Measurements from ENCODE around the gene PLIN4. TPM values are rescaled to one million over a fixed set of nuclear protein-coding genes. Genes with fewer than 3 reads are reported as not detected.
"Not testable (repeated sequence)": the region's sequence is repeated elsewhere in the genome, so short reads cannot be mapped to it uniquely, and the experiment has no call there.

PLIN4 gene
- total RNA-seq, 2 experiments from 2014 or later, result 0.05 TPM; not detected in 1

DNA sequence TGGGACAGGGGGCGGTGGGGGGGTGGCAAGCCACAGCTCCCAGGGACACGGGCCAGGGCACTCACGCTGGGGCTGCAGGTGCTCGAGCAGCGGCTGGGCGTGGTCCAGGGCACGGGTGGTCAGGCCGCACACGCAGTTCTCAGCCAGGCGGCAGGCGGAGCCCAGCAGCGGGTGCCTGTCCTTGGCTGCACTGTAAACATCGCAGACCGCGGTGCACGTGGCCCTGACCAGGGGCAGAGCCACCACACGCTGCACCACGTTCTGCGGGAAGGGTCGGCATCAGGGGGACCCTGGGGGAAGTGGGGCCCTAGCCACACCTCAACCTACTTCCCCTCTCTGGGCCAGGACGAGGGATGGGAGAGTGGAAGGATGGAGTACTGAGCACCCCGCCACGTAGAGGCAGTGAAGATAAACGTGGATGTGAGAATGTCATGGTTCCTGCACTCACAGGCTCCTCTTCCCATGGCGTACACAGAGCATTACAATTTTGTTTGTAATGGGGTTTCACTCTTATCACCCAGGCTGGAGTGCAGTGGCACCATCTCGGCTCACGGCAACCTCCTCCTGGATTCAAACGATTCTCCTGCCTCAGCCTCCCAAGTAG, 13.4 kb upstream of the PLIN4 start:
- peaks cover 8% of the 10 kb centered on the region for H3K27me3 Mint-ChIP-seq
- TF ChIP-seq CTCF (IDR thresholded peaks at IDR 0.05), result no peak
- CTCF ChIA-PET, result no interaction called here
- DNase-seq (no peak), ATAC-seq (no peak)
- no peaks in the 10 kb centered on the region for H3K36me3 Mint-ChIP-seq (ENCODE audit: low read depth)
- H3K4me3 Mint-ChIP-seq, result no peak overlapping the region
- peaks cover 5% of the 10 kb centered on the region for H3K4me1 Mint-ChIP-seq (ENCODE audit: low read depth)
- H3K9me3 Mint-ChIP-seq, result no peaks in the 10 kb centered on the region
- no peak overlapping the region for H3K27ac Mint-ChIP-seq
- POLR2A ChIA-PET, result no interaction called here
- intact Hi-C loops (cut with micrococcal nuclease), result no loop called here

DNA sequence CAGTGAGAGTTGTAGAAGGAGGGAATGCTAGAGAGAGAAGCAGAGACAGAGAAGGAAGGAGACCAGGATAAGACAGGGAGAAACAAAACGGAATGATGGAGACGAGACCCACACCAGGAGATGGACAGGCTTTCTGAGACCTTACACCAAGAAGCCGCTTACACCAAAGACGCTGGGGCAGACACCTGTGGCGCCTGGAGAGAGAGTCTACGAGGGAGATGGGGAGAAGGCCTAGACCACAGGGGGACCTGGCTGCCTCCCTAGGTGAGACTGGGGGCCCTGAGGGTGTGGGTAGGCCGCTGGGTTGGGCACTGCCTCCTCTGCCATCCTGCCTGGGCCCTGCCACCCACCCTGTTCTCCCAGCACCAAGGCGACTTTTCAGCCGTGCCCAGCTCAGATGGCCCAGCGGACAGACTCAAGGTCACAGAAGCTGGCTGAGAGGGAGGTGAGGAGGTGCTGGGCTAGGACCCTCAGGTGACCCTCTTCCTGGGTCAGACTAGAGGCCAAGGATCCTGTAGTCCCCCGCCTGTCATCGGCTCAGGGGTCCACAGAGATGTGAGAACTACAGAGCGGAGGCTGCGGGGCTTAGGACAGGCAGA, 11.7 kb upstream of the PLIN4 start:
- peaks cover 2% of the 10 kb centered on the region for H3K4me1 Mint-ChIP-seq (ENCODE audit: low read depth)
- no peak for TF ChIP-seq CTCF (IDR thresholded peaks at IDR 0.05)
- intact Hi-C loops (cut with micrococcal nuclease), result no loop called here
- no peak for ATAC-seq
- H3K27me3 Mint-ChIP-seq, result peaks cover 6% of the 10 kb centered on the region
- ChIA-PET CTCF (interaction anchor here (0.6 kb wide), 1 partner anchor 254 kb away, joined by 3 read pairs; no protein-coding TSS in a partner anchor), POLR2A (no interaction called here)
- H3K36me3 Mint-ChIP-seq (ENCODE audit: low read depth), result no peaks in the 10 kb centered on the region
- no peak overlapping the region for H3K27ac Mint-ChIP-seq
- no peak overlapping the region for H3K4me3 Mint-ChIP-seq
- H3K9me3 Mint-ChIP-seq, result no peaks in the 10 kb centered on the region
- no peak for DNase-seq

DNA sequence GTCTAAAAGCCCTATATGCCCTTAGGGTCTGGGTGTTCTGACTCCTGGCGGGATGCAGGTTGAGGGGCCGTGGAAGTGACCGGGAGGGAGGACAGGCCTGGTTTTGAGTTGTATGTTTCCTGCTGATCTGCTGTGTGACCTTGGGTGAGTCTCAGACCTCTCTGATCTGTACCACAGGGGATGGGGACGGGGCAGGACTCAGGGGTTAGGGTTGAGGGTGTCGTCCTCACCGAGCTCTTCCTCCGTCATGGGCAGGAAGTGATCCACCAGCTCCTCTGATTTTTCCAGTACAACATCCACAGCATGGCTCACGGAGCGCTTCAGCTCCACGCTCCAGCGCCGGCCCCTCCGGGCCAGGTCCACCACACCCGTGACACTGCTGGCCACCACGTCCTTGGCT, 10.6 kb upstream of the PLIN4 start:
- no peaks in the 10 kb centered on the region for H3K4me1 Mint-ChIP-seq (ENCODE audit: low read depth)
- DNase-seq (no peak), ATAC-seq (no peak)
- POLR2A ChIA-PET, result no interaction called here
- no peak overlapping the region for H3K4me3 Mint-ChIP-seq
- CTCF ChIA-PET, result no interaction called here
- H3K9me3 Mint-ChIP-seq, result no peaks in the 10 kb centered on the region
- TF ChIP-seq CTCF (IDR thresholded peaks at IDR 0.05), result no peak
- H3K36me3 Mint-ChIP-seq (ENCODE audit: low read depth), result no peaks in the 10 kb centered on the region
- no peak overlapping the region for H3K27ac Mint-ChIP-seq
- peaks cover 4% of the 10 kb centered on the region for H3K27me3 Mint-ChIP-seq
- intact Hi-C loops (cut with micrococcal nuclease), result no loop called here

DNA sequence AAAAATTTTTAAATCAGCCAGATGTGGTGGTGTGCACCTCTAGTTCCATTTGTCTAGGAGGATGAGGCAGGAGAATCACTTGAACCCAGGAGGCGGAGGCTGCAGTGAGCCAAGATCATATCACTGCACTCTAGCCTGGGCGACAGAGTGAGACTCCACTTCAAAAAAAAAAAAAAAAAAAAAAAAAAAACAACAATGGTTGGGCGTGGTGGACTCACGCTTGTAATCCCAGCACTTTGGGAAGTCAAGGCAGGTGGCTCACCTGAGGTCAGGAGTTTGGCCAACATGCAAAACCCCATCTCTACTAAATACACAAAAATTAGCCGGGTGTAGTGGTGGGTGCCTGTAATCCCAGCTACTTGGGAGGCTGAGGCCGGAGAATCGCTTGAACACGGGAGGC, 9.1 kb upstream of the PLIN4 start:
- H3K27ac Mint-ChIP-seq; H3K27me3 Mint-ChIP-seq; H3K9me3 Mint-ChIP-seq; ATAC-seq; DNase-seq; POLR2A ChIA-PET; H3K4me3 Mint-ChIP-seq; CTCF ChIA-PET; intact Hi-C loops (cut with micrococcal nuclease); H3K4me1 Mint-ChIP-seq (ENCODE audit: low read depth); H3K36me3 Mint-ChIP-seq (ENCODE audit: low read depth): not testable (repeated sequence)

DNA sequence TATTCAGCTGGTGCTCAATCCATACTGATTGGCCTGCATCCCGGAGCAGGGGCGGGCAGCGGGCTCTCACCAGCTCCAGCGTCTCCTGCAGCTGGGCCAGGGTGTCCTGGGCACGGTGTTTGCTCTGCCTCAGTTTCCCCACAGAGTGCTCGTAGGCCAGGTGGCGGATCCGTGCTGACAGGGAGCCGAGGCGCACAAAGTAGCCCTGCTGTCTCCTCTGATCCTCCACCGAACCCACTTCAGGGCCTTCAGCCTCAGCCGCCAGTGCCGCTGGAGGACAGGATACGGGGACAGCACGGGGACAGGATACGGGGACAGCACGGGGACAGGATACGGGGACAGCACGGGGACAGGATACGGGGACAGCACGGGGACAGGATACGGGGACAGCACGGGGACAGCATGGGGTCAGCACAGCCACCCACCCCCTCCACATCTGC, 7.3 kb upstream of the PLIN4 start:
- Mint-ChIP-seq H3K9me3 (no peaks in the 10 kb centered on the region), H3K4me1 (ENCODE audit: low read depth) (no peaks in the 10 kb centered on the region), H3K36me3 (ENCODE audit: low read depth) (no peaks in the 10 kb centered on the region), H3K4me3 (no peak overlapping the region), H3K27me3 (peaks cover 2% of the 10 kb centered on the region), H3K27ac (no peak overlapping the region)
- intact Hi-C loops (cut with micrococcal nuclease), result no loop called here
- ChIA-PET CTCF (interaction anchor here (0.7 to 3.2 kb wide), 25 partner anchors 10 to 266 kb away, joined by 3 to 39 read pairs (median 4); partner anchors contain the start of genes FEM1A, LRG1, PLIN5 and SEMA6B), POLR2A (no interaction called here)
- DNase-seq (no peak), ATAC-seq (no peak)
- no peak for TF ChIP-seq CTCF (IDR thresholded peaks at IDR 0.05)
